Effector memory CD8-positive, alpha-beta T cell (primary cell): Measurements from ENCODE around the gene MYO9A.
A peak's percentile ranks its signal among the peaks of the same experiment; 100 is the strongest.

ENCODE experiments used
- ATAC-seq: fragments of 150-1000 bp; cut with Tn5 transposase; replicated peaks from 2 replicates; pipeline ENCODE4 v1.10.0; 2021; ENCODE audit warnings: mild to moderate bottlenecking, moderate library complexity
- DNase-seq, 3 experiments: peaks; one replicate each; pipeline ENCODE4 v3.0.0; 2021
- H3K27ac Mint-ChIP-seq, 2 donors: one replicate each; pipeline ENCODE4 v1.8.0; 2022; ENCODE audit warnings: mild to moderate bottlenecking in 2 of 2, mixed read lengths in 2 of 2, moderate library complexity in 2 of 2
- H3K27me3 Mint-ChIP-seq, 2 donors: one replicate each; pipeline ENCODE4 v1.8.0; 2022; ENCODE audit warnings: mixed read lengths in 2 of 2
- H3K36me3 Mint-ChIP-seq: one replicate; pipeline ENCODE4 v1.8.0; 2022; ENCODE audit warnings: mild to moderate bottlenecking, moderate library complexity, mixed read lengths; ENCODE audit not compliant: insufficient read depth
- H3K4me1 Mint-ChIP-seq, 2 donors: one replicate each; pipeline ENCODE4 v1.8.0; 2022; ENCODE audit warnings: low read depth in 2 of 2, mixed read lengths in 2 of 2
- H3K4me3 Mint-ChIP-seq, 2 donors: one replicate each; pipeline ENCODE4 v1.8.0; 2022; ENCODE audit warnings: mild to moderate bottlenecking in 2 of 2, mixed read lengths in 2 of 2, moderate library complexity in 2 of 2
- H3K9me3 Mint-ChIP-seq, 2 donors: one replicate each; pipeline ENCODE4 v1.8.0; 2022; ENCODE audit warnings: mixed read lengths in 2 of 2

MYO9A gene

GRCh38 chr15:71925145-71925544 is 192.8 kb downstream of the MYO9A start:
- DNase-seq (no peak), ATAC-seq (no peak)
- Mint-ChIP-seq H3K27ac (no peak overlapping the region), H3K4me1 (no peaks in the 10 kb centered on the region), H3K36me3 (no peaks in the 10 kb centered on the region), H3K27me3 (no peaks in the 10 kb centered on the region), H3K4me3 (no peak overlapping the region), H3K9me3 (no peaks in the 10 kb centered on the region)

GRCh38 chr15:71921191-71921590 is 196.8 kb downstream of the MYO9A start:
- H3K4me3 Mint-ChIP-seq = no peak overlapping the region
- H3K4me1 Mint-ChIP-seq = no peaks in the 10 kb centered on the region
- no peak for DNase-seq
- H3K36me3 Mint-ChIP-seq = no peaks in the 10 kb centered on the region
- H3K9me3 Mint-ChIP-seq = no peaks in the 10 kb centered on the region
- ATAC-seq = no peak
- no peaks in the 10 kb centered on the region for H3K27me3 Mint-ChIP-seq
- H3K27ac Mint-ChIP-seq = no peak overlapping the region

GRCh38 chr15:71920573-71920972 is 197.4 kb downstream of the MYO9A start:
- Mint-ChIP-seq H3K9me3 (no peaks in the 10 kb centered on the region), H3K36me3 (no peaks in the 10 kb centered on the region), H3K27ac (no peak overlapping the region)

GRCh38 chr15:71916834-71917233 is 201.1 kb downstream of the MYO9A start:
- Mint-ChIP-seq H3K27me3 (no peaks in the 10 kb centered on the region), H3K36me3 (no peaks in the 10 kb centered on the region), H3K4me1 (no peaks in the 10 kb centered on the region), H3K9me3 (no peaks in the 10 kb centered on the region), H3K27ac (no peak overlapping the region), H3K4me3 (no peak overlapping the region)
- no peak for DNase-seq
- no peak for ATAC-seq

More at GRCh38 chr15:71920573-71920972, 197.4 kb downstream of the MYO9A start:
- Mint-ChIP-seq H3K4me1 (no peaks in the 10 kb centered on the region), H3K27me3 (no peaks in the 10 kb centered on the region), H3K4me3 (no peak overlapping the region)
- ATAC-seq = no peak
- DNase-seq = no peak

- Mint-ChIP-seq H3K9me3 (peaks cover 0 to under 1% of the 10 kb centered on the region in 2 donors), H3K4me1 (no peaks in the 10 kb centered on the region), H3K27me3 (no peaks in the 10 kb centered on the region), H3K27ac (no peak overlapping the region), H3K36me3 (no peaks in the 10 kb centered on the region), H3K4me3 (no peak overlapping the region)
- DNase-seq (no peak), ATAC-seq (no peak)
Observed at GRCh38 chr15:71914092-71914491, 203.9 kb downstream of the MYO9A start.

- Mint-ChIP-seq H3K9me3 (no peaks in the 10 kb centered on the region), H3K27ac (no peak overlapping the region), H3K27me3 (no peaks in the 10 kb centered on the region), H3K36me3 (peaks cover 22% of the 10 kb centered on the region), H3K4me1 (no peaks in the 10 kb centered on the region), H3K4me3 (no peak overlapping the region)
- DNase-seq (no peak), ATAC-seq (no peak)
Observed at GRCh38 chr15:71899674-71900073, 218.3 kb downstream of the MYO9A start.

- ATAC-seq = no peak
- Mint-ChIP-seq H3K4me1 (no peaks in the 10 kb centered on the region), H3K4me3 (no peak overlapping the region), H3K9me3 (no peaks in the 10 kb centered on the region), H3K27me3 (no peaks in the 10 kb centered on the region), H3K27ac (no peak overlapping the region), H3K36me3 (peaks cover 8% of the 10 kb centered on the region)
- DNase-seq = no peak
Observed at GRCh38 chr15:71893691-71894090, 224.3 kb downstream of the MYO9A start.

GRCh38 chr15:71892335-71892734 is 225.6 kb downstream of the MYO9A start:
- H3K27ac Mint-ChIP-seq = no peak overlapping the region

GRCh38 chr15:71891026-71891425 is 226.9 kb downstream of the MYO9A start:
- DNase-seq (no peak), ATAC-seq (no peak)
- Mint-ChIP-seq H3K4me3 (no peak overlapping the region), H3K4me1 (no peaks in the 10 kb centered on the region), H3K9me3 (no peaks in the 10 kb centered on the region), H3K36me3 (peaks cover 24% of the 10 kb centered on the region), H3K27ac (no peak overlapping the region), H3K27me3 (no peaks in the 10 kb centered on the region)

More at GRCh38 chr15:71892335-71892734, 225.6 kb downstream of the MYO9A start:
- no peak overlapping the region for H3K4me3 Mint-ChIP-seq
- H3K4me1 Mint-ChIP-seq = no peaks in the 10 kb centered on the region
- DNase-seq = no peak
- no peak for ATAC-seq
- no peaks in the 10 kb centered on the region for H3K9me3 Mint-ChIP-seq
- no peaks in the 10 kb centered on the region for H3K27me3 Mint-ChIP-seq
- peaks cover 14% of the 10 kb centered on the region for H3K36me3 Mint-ChIP-seq

- no peaks in the 10 kb centered on the region for H3K4me1 Mint-ChIP-seq
- H3K4me3 Mint-ChIP-seq = no peak overlapping the region
- no peaks in the 10 kb centered on the region for H3K27me3 Mint-ChIP-seq
- H3K9me3 Mint-ChIP-seq = no peaks in the 10 kb centered on the region
- ATAC-seq = no peak
- H3K36me3 Mint-ChIP-seq = peaks cover 26% of the 10 kb centered on the region
- no peak for DNase-seq
- H3K27ac Mint-ChIP-seq = peak overlapping the region in 1 of 2 donors; percentile 2
Observed at GRCh38 chr15:71889947-71890346, 228.0 kb downstream of the MYO9A start.

GRCh38 chr15:71889385-71889784 is 228.6 kb downstream of the MYO9A start:
- Mint-ChIP-seq H3K36me3 (peaks cover 26% of the 10 kb centered on the region), H3K27ac (no peak overlapping the region)
- no peak for ATAC-seq

GRCh38 chr15:71888797-71889196 is 229.2 kb downstream of the MYO9A start:
- Mint-ChIP-seq H3K4me1 (no peaks in the 10 kb centered on the region), H3K27me3 (no peaks in the 10 kb centered on the region), H3K9me3 (no peaks in the 10 kb centered on the region), H3K4me3 (no peak overlapping the region), H3K36me3 (peaks cover 28% of the 10 kb centered on the region), H3K27ac (no peak overlapping the region)
- ATAC-seq (no peak), DNase-seq (no peak)

More at GRCh38 chr15:71889385-71889784, 228.6 kb downstream of the MYO9A start:
- no peak for DNase-seq
- no peaks in the 10 kb centered on the region for H3K4me1 Mint-ChIP-seq
- no peaks in the 10 kb centered on the region for H3K9me3 Mint-ChIP-seq
- H3K27me3 Mint-ChIP-seq = no peaks in the 10 kb centered on the region
- H3K4me3 Mint-ChIP-seq = no peak overlapping the region

- H3K9me3 Mint-ChIP-seq = no peaks in the 10 kb centered on the region
Observed at GRCh38 chr15:71885390-71885789, 232.6 kb downstream of the MYO9A start.

GRCh38 chr15:71883447-71883846 is 234.5 kb downstream of the MYO9A start:
- DNase-seq (no peak), ATAC-seq (no peak)
- H3K27ac Mint-ChIP-seq = no peak overlapping the region
- H3K27me3 Mint-ChIP-seq = no peaks in the 10 kb centered on the region
- H3K9me3 Mint-ChIP-seq = no peaks in the 10 kb centered on the region
- no peak overlapping the region for H3K4me3 Mint-ChIP-seq
- H3K4me1 Mint-ChIP-seq = no peaks in the 10 kb centered on the region
- H3K36me3 Mint-ChIP-seq = peaks cover 38% of the 10 kb centered on the region

More at GRCh38 chr15:71885390-71885789, 232.6 kb downstream of the MYO9A start:
- Mint-ChIP-seq H3K27me3 (no peaks in the 10 kb centered on the region), H3K27ac (no peak overlapping the region), H3K36me3 (peaks cover 25% of the 10 kb centered on the region), H3K4me3 (no peak overlapping the region), H3K4me1 (no peaks in the 10 kb centered on the region)
- DNase-seq (no peak), ATAC-seq (no peak)

GRCh38 chr15:71880276-71880675 is 237.7 kb downstream of the MYO9A start:
- Mint-ChIP-seq H3K36me3 (peaks cover 25% of the 10 kb centered on the region), H3K27ac (no peak overlapping the region), H3K4me1 (no peaks in the 10 kb centered on the region), H3K4me3 (no peak overlapping the region), H3K9me3 (no peaks in the 10 kb centered on the region), H3K27me3 (no peaks in the 10 kb centered on the region)
- DNase-seq (no peak), ATAC-seq (no peak)
